Activated T-helper 1 cell treated with anti-CD3 and anti-CD28 coated beads, Interleukin-12 subunit alpha, Interleukin-12 subunit beta, Interleukin-2, Interleukin-4 antibody, amounts not matched to agents 30 ng/mL and 10 ng/mL and 1 ng/mL, durations not matched to agents 14 hours and 24 hours and 36 hours (primary cell): ENCODE results near the gene MADD. TPM values are rescaled to one million over a fixed set of nuclear protein-coding genes. Genes with fewer than 3 reads are reported as not detected.
"Not testable (repeated sequence)": the region's sequence is repeated elsewhere in the genome, so short reads cannot be mapped to it uniquely, and the experiment has no call there.

Experiments
- DNase-seq: peaks from one replicate; pipeline ENCODE4 v3.0.0; 2021; ENCODE audit warnings: low spot score
- H3K27ac Mint-ChIP-seq: one replicate; pipeline ENCODE4 v1.8.0; 2021; ENCODE audit warnings: mild to moderate bottlenecking, mixed read lengths
- H3K27me3 Mint-ChIP-seq: one replicate; pipeline ENCODE4 v1.8.0; 2022; ENCODE audit warnings: mild to moderate bottlenecking, moderate library complexity, mixed read lengths; ENCODE audit not compliant: insufficient read depth
- H3K36me3 Mint-ChIP-seq: one replicate; pipeline ENCODE4 v1.8.0; 2021; ENCODE audit warnings: low read depth, mixed read lengths
- H3K4me1 Mint-ChIP-seq: one replicate; pipeline ENCODE4 v1.8.0; 2021; ENCODE audit warnings: low read depth, mixed read lengths
- H3K4me3 Mint-ChIP-seq: one replicate; pipeline ENCODE4 v1.8.0; 2021; ENCODE audit warnings: mild to moderate bottlenecking, moderate library complexity, mixed read lengths
- H3K9me3 Mint-ChIP-seq: one replicate; pipeline ENCODE4 v1.8.0; 2021; ENCODE audit warnings: mixed read lengths
- intact Hi-C: fragments of 100-400 bp; cut with micrococcal nuclease; formaldehyde crosslinking; loops from one replicate; pipeline ENCODE4 v1.15.1; 2024
- total RNA-seq: library from RNA; stranded (reverse); gene quantifications from 2 replicates; pipeline ENCODE4 v1.2.3, GENCODE V29; 2022

Gene MADD
- total RNA-seq, 1 donor from 2014 or later: 75.9 TPM

DNA sequence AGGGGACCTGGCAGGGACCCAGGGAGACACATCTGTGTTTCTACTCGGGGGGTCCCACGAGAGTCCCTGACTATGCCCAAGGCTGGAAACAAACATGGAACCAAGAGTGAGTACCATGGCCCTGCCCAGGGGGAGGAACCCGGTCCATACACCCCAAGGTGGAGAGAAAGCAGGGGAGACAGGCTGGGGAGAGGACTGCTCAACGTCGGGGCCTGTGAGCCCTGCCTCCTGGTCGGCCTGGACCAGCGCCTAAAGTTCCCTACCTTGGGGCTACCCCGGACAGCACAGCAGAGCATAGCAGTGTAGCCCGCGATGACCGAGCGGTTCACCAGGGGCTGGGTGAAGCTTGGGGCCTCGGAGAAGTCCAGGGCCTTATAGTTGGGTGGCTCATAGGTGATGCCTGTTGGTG, 62.4 kb downstream of the MADD start:
- H3K27me3 Mint-ChIP-seq: no peaks in the 10 kb centered on the region

GRCh38 chr11:47332791-47333525, 63.0 kb downstream of the MADD start:
- H3K9me3 Mint-ChIP-seq: no peaks in the 10 kb centered on the region
- H3K27ac Mint-ChIP-seq: no peak overlapping the region
- DNase-seq: no peak
- no peaks in the 10 kb centered on the region for H3K27me3 Mint-ChIP-seq
- peaks cover 9% of the 10 kb centered on the region for H3K36me3 Mint-ChIP-seq
- H3K4me1 Mint-ChIP-seq: no peaks in the 10 kb centered on the region
- H3K4me3 Mint-ChIP-seq: no peak overlapping the region
- intact Hi-C loops: no loop called here

More for the DNA sequence above, 62.4 kb downstream of the MADD start:
- no peaks in the 10 kb centered on the region for H3K4me1 Mint-ChIP-seq
- H3K4me3 Mint-ChIP-seq: no peak overlapping the region
- intact Hi-C loops: no loop called here
- peaks cover 9% of the 10 kb centered on the region for H3K36me3 Mint-ChIP-seq
- H3K9me3 Mint-ChIP-seq: no peaks in the 10 kb centered on the region
- DNase-seq: no peak
- H3K27ac Mint-ChIP-seq: no peak overlapping the region

- Mint-ChIP-seq H3K4me3 (no peak overlapping the region), H3K27ac (no peak overlapping the region), H3K4me1 (no peaks in the 10 kb centered on the region), H3K9me3 (no peaks in the 10 kb centered on the region), H3K27me3 (no peaks in the 10 kb centered on the region), H3K36me3 (peaks cover 9% of the 10 kb centered on the region)
- intact Hi-C loops: no loop called here
- no peak for DNase-seq
These were observed 63.6 kb downstream of the MADD start for GRCh38 chr11:47333526-47333845.

DNA sequence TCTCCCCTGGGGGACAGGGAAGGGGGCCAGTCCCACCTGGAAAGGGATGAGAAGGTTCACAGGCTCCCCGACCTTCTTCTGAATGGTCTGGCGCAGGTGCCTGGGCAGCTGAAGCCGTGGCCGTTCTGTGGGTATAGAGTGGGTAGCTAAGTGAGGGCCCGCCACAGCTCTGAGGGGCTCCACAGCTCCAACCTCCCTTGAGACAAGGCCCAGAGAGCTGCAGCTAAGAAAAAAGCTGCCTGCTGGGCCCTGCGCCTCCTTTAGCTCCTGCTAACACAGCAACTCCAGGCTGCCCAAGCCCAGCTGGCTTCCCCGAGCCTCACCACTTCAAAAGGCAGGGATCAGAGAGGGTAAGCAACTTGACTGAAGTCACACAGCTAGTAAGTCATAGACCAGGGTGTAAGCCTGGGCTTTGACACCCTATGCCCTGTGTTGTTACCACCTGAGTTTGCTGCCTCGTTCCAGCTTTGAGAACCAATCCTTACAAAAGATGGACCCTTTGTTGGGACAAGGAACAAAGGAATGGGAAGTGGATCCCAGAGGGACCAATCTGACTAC, 64.0 kb downstream of the MADD start:
- H3K27ac Mint-ChIP-seq: no peak overlapping the region
- intact Hi-C loops: no loop called here
- H3K27me3 Mint-ChIP-seq: no peaks in the 10 kb centered on the region
- no peak overlapping the region for H3K4me3 Mint-ChIP-seq
- peaks cover 4% of the 10 kb centered on the region for H3K36me3 Mint-ChIP-seq
- H3K4me1 Mint-ChIP-seq: no peaks in the 10 kb centered on the region
- H3K9me3 Mint-ChIP-seq: no peaks in the 10 kb centered on the region
- DNase-seq: no peak

DNA sequence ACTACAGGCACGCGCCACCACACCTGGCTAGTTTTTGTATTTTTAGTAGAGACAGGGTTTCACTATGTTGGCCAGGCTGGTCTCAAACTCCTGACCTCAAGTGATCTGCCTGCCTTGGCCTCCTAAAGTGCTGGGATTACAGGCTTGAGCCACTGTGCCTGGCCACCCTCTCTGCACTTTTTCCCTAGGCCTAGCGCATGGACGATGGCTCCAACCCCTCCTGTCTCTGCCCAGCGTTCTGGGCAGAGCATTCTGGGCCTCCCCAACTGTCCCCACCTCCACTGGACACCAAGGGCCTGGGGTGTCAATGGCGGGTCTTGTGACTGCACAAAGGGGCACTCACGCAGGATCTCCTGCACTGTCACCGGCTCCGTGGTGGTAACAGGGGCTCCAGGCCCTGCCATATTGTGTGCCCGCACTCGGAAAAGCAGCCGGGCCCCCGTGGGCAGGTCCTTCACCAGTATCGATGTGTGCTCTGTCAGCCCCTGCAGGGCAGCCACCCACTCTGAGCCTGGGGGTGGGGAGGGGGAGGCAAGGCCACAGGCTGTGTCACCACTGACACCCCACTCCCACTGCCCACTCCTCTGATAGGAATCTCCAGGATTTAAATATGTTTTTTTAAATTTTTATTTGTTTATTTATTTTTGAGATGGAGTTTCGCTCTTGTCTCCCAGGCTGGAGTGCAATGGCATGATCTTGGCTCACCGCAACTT, 64.9 kb downstream of the MADD start:
- H3K9me3 Mint-ChIP-seq, H3K36me3 Mint-ChIP-seq, H3K4me3 Mint-ChIP-seq, intact Hi-C loops, DNase-seq, H3K4me1 Mint-ChIP-seq, H3K27me3 Mint-ChIP-seq, H3K27ac Mint-ChIP-seq: not testable (repeated sequence)

GRCh38 chr11:47335733-47336132, 65.8 kb downstream of the MADD start:
- Mint-ChIP-seq H3K27me3 (no peaks in the 10 kb centered on the region), H3K4me1 (no peaks in the 10 kb centered on the region), H3K4me3 (no peak overlapping the region), H3K27ac (no peak overlapping the region), H3K9me3 (no peaks in the 10 kb centered on the region), H3K36me3 (no peaks in the 10 kb centered on the region)
- no peak for DNase-seq
- intact Hi-C loops: no loop called here

DNA sequence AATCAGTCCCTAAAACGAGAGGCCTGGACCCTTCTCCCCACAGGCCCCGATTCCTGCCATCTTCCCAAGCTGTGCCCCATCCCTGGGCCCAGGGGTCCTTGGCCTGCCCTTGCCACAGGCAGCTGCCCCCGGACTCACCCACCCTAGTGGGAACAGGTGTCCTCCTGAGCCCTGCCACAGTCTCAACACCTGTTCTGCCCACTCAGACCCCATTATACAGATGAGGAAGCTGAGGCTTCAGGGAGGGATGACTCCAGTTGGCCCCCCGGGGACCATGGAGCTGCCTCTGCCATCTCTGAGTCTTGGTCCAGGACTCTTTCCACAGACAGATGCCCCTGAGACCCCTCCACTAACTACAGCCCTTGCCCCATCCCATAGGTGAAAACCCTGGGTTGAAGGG, 66.7 kb downstream of the MADD start:
- Mint-ChIP-seq H3K4me3 (no peak overlapping the region), H3K4me1 (no peaks in the 10 kb centered on the region), H3K27me3 (no peaks in the 10 kb centered on the region), H3K9me3 (no peaks in the 10 kb centered on the region), H3K36me3 (no peaks in the 10 kb centered on the region), H3K27ac (no peak overlapping the region)
- intact Hi-C loops: no loop called here
- DNase-seq: no peak

DNA sequence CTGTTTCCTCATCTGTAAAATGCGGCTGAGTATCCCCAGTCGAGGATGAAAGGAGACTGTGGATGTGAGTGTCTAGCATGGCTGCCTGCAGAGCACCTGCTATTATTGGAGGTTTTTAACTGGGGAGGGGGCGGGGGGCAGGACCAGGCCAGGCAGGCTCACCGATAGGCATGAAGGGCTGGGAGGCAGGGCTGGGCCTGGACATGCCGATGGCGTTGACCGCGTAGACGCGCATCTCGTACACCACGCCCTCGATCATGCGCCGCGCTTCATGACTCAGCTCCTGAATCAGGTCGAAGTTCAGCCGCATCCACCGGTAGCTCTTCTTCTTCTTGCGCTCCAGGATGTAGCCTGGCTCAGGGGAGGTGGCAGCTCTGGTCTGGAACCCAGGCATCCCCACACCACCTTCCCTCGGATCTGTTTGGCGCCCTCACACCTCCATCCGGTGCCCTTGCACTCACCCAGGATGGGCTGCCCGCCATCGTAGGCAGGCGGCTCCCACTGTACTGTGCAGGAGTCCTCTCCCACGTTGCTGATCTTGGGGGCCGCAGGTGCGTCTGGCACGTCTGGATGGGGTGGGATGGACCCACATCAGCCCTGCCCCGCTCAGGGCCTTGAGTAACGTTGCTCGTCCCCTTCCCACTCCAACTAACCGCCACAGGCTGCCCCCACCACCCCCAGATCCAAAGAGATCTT, 67.4 kb downstream of the MADD start:
- DNase-seq: no peak
- Mint-ChIP-seq H3K4me1 (no peaks in the 10 kb centered on the region), H3K36me3 (no peaks in the 10 kb centered on the region), H3K4me3 (no peak overlapping the region), H3K27me3 (no peaks in the 10 kb centered on the region), H3K27ac (no peak overlapping the region), H3K9me3 (no peaks in the 10 kb centered on the region)
- intact Hi-C loops: no loop called here

- no peaks in the 10 kb centered on the region for H3K9me3 Mint-ChIP-seq
- no peaks in the 10 kb centered on the region for H3K4me1 Mint-ChIP-seq
- no peak for DNase-seq
- no peak overlapping the region for H3K4me3 Mint-ChIP-seq
- no peaks in the 10 kb centered on the region for H3K27me3 Mint-ChIP-seq
- intact Hi-C loops: no loop called here
- no peak overlapping the region for H3K27ac Mint-ChIP-seq
- no peaks in the 10 kb centered on the region for H3K36me3 Mint-ChIP-seq
These were observed 68.7 kb downstream of the MADD start for GRCh38 chr11:47338396-47339241.

- Mint-ChIP-seq H3K36me3 (no peaks in the 10 kb centered on the region), H3K27ac (no peak overlapping the region), H3K4me1 (no peaks in the 10 kb centered on the region), H3K9me3 (no peaks in the 10 kb centered on the region), H3K27me3 (no peaks in the 10 kb centered on the region), H3K4me3 (no peak overlapping the region)
- intact Hi-C loops: no loop called here
- no peak for DNase-seq
These were observed 70.1 kb downstream of the MADD start for GRCh38 chr11:47340010-47340409.

DNA sequence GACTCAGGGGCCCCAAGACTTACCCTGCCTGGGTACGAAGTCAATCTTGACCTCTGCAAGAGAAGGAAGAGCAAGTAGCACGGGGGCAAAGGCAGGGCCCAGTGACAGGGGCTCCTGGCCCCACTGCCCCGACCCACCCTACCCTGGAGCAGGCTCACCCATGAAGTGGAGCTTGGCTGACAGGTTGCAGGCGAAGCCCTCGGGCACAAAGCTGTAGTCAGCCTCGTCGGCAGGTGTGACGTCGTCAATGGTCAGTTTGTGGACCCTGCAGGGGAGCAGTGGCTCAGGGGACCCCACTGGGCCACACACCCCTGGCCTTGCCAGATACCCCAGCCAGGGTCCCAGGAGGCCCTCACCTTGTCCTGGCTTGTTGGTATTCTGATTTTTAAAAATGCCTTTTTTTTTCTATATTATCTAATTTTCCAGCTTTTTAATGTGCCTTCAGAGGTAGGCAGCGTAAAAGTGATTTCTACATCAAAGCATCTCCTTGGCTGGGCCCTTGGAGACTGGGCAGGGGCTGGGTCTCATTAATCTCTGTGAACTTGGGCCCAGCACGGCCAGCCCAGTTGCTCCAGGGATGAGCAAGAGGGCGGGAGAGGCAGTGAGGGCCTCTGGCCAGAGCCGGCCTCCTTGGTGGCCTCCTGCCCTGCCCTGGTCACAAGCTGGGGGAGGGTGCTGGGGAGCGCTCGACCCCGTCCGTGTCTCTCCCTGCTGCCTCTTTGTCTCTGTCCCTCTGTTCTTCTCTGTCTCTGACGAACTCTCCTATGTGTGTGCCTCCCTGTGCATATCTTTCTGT, 71.2 kb downstream of the MADD start:
- no peak overlapping the region for H3K27ac Mint-ChIP-seq
- H3K9me3 Mint-ChIP-seq: no peaks in the 10 kb centered on the region
- no peaks in the 10 kb centered on the region for H3K4me1 Mint-ChIP-seq

More for the DNA sequence above, 71.2 kb downstream of the MADD start:
- H3K27me3 Mint-ChIP-seq: no peaks in the 10 kb centered on the region
- intact Hi-C loops: no loop called here
- DNase-seq: no peak
- H3K4me3 Mint-ChIP-seq: no peak overlapping the region
- H3K36me3 Mint-ChIP-seq: no peaks in the 10 kb centered on the region
